ENCODE data around the gene JAKMIP3.

The JAKMIP3 gene

DNA sequence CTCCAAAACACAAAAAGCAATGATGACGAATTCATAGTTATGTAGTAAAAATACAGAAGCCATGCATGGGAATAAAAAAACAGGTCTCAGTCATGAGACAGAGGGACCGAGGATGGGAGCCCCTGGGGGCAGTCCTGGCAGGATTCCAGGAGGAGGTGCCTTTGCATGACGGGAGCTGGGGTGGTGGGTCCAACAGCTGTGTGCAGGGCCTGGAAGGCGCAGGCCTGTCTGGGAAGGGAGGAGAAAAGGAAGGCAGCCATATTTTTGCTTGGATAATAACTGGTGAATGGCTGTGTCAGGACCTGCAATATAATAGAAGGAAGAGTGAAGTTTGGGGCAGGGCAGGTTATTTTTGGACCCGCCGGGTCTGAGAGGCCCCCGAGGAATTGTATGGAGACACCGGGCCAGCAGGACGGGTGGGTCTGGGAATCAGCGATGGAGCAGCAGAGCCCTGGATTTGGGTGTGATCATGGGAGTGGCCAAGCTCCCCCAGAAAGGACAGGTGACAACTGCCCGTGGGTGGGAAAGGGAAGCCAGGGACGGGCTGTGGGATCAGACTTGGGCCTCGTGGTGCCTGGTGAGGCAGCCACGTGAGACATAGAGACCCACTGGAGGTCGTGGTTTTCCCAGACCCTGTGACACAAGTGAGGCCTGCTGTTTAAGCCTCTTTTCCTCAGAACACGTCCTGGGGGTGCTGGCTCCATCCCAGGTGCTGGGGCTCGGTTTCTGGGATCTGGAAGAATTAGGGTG, 2.9 kb upstream of the JAKMIP3 start:
- H3K27ac ChIP-seq (ENCODE audit: low read depth, low read length): no peak overlapping the region
- H3K9me2 ChIP-seq (replicated peaks; ENCODE audit: insufficient read depth, low read length): no peaks in the 10 kb centered on the region
- H3K9me3 ChIP-seq (ENCODE audit: insufficient read depth, low read length): no peaks in the 10 kb centered on the region
- TF ChIP-seq EZH2phosphoT487 (conservative IDR thresholded peaks at IDR 0.05; ENCODE audit: low read length): no peak
- TF ChIP-seq, protein P1, sequence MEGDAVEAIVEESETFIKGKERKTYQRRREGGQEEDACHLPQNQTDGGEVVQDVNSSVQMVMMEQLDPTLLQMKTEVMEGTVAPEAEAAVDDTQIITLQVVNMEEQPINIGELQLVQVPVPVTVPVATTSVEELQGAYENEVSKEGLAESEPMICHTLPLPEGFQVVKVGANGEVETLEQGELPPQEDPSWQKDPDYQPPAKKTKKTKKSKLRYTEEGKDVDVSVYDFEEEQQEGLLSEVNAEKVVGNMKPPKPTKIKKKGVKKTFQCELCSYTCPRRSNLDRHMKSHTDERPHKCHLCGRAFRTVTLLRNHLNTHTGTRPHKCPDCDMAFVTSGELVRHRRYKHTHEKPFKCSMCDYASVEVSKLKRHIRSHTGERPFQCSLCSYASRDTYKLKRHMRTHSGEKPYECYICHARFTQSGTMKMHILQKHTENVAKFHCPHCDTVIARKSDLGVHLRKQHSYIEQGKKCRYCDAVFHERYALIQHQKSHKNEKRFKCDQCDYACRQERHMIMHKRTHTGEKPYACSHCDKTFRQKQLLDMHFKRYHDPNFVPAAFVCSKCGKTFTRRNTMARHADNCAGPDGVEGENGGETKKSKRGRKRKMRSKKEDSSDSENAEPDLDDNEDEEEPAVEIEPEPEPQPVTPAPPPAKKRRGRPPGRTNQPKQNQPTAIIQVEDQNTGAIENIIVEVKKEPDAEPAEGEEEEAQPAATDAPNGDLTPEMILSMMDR (IDR thresholded peaks at IDR 0.05; ENCODE audit: insufficient read depth, low read length, poor library complexity, severe bottlenecking): no peak
- no peak overlapping the region for H2AFZ ChIP-seq (ENCODE audit: low read depth, low read length, severe bottlenecking)
- no peak overlapping the region for H3K9ac ChIP-seq (ENCODE audit: low read length)
- H3K27me3 ChIP-seq (ENCODE audit: low read length): no peaks in the 10 kb centered on the region
- H3F3A ChIP-seq (ENCODE audit: insufficient read depth): no peaks in the 10 kb centered on the region
- H3K4me2 ChIP-seq (ENCODE audit: low read depth, low read length, poor library complexity, severe bottlenecking): no peak overlapping the region
- no peaks in the 10 kb centered on the region for H4K20me1 ChIP-seq (ENCODE audit: low read depth, low read length)
- H3K4me3 ChIP-seq (ENCODE audit: insufficient read depth, low read length, poor library complexity, severe bottlenecking): no peak overlapping the region
- H3K36me3 ChIP-seq (ENCODE audit: low read length): no peaks in the 10 kb centered on the region
- H3K79me2 ChIP-seq (ENCODE audit: insufficient read depth, low read length): no peaks in the 10 kb centered on the region

DNA sequence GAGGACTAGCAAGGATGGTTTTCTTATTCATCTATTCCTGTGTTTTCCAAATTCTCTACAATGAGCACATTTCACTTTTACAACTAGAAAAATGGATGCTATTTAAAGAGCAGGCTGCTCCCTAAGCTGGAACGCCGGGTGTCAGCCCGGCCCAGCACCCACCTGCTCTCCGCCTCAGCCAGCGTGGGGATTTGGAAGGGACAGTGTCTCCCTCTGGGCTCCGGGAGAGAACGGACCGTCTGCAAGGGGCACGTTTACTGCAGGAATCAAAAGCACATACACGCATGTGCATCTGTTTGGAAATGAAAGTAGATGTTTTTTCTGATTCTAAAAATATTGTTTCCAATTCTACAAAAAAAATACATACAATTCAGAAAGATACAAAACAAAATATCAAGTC, 2.3 kb upstream of the JAKMIP3 start:
- Histone ChIP-seq H3K9me2 (replicated peaks; ENCODE audit: insufficient read depth, low read length) (no peaks in the 10 kb centered on the region), H4K20me1 (ENCODE audit: low read depth, low read length) (no peaks in the 10 kb centered on the region), H3K9me3 (ENCODE audit: insufficient read depth, low read length) (no peaks in the 10 kb centered on the region), H3K27ac (ENCODE audit: low read depth, low read length) (no peak overlapping the region), H3K4me3 (ENCODE audit: insufficient read depth, low read length, poor library complexity, severe bottlenecking) (no peak overlapping the region), H3K36me3 (ENCODE audit: low read length) (no peaks in the 10 kb centered on the region), H2AFZ (ENCODE audit: low read depth, low read length, severe bottlenecking) (no peak overlapping the region), H3K4me2 (ENCODE audit: low read depth, low read length, poor library complexity, severe bottlenecking) (no peak overlapping the region), H3K79me2 (ENCODE audit: insufficient read depth, low read length) (no peaks in the 10 kb centered on the region), H3K9ac (ENCODE audit: low read length) (no peak overlapping the region), H3K27me3 (ENCODE audit: low read length) (no peaks in the 10 kb centered on the region), H3F3A (ENCODE audit: insufficient read depth) (no peaks in the 10 kb centered on the region)
- TF ChIP-seq, protein P1 (IDR thresholded peaks at IDR 0.05; ENCODE audit: insufficient read depth, low read length, poor library complexity, severe bottlenecking): no peak
- no peak for TF ChIP-seq EZH2phosphoT487 (conservative IDR thresholded peaks at IDR 0.05; ENCODE audit: low read length)

DNA sequence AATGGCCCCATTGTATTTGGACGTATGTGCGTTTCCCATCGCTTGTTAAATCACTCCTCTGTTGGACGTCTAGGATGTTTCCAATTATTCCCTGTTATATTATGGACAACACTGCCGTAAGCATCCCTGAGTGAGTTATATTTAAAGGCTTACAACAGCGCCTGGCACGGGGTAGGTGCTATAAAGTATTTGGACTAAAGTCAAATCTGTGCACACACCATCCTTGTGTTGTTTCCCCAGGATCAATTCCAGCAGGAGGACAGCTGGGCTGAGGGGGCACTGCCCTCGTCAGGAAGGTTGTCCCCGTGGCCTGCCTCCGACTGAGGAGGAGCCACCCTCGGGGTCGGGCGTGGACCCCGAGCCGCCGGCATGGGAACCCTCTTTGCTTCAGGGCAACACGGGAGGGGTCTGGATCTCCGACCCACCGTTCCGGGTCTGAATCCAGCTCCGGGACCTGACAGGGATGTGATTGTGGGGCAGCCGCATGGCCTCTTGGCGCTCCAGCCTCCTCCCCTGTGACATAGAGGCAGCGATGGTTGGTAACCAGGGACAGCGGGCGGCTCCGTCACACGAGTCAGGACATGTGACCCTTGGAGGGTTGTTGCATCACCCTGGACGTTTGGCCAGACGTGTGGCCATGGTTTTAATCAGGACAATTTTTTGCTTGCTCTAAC, 1.5 kb upstream of the JAKMIP3 start:
- no peaks in the 10 kb centered on the region for H3K79me2 ChIP-seq (ENCODE audit: insufficient read depth, low read length)
- H3K27me3 ChIP-seq (ENCODE audit: low read length): no peaks in the 10 kb centered on the region
- H3K36me3 ChIP-seq (ENCODE audit: low read length): no peaks in the 10 kb centered on the region
- H4K20me1 ChIP-seq (ENCODE audit: low read depth, low read length): no peaks in the 10 kb centered on the region
- H3F3A ChIP-seq (ENCODE audit: insufficient read depth): no peaks in the 10 kb centered on the region
- no peak overlapping the region for H3K27ac ChIP-seq (ENCODE audit: low read depth, low read length)
- H3K9ac ChIP-seq (ENCODE audit: low read length): no peak overlapping the region
- H2AFZ ChIP-seq (ENCODE audit: low read depth, low read length, severe bottlenecking): no peak overlapping the region
- H3K9me2 ChIP-seq (replicated peaks; ENCODE audit: insufficient read depth, low read length): no peaks in the 10 kb centered on the region
- no peak for TF ChIP-seq EZH2phosphoT487 (conservative IDR thresholded peaks at IDR 0.05; ENCODE audit: low read length)
- TF ChIP-seq, protein P1 (IDR thresholded peaks at IDR 0.05; ENCODE audit: insufficient read depth, low read length, poor library complexity, severe bottlenecking): no peak
- H3K4me2 ChIP-seq (ENCODE audit: low read depth, low read length, poor library complexity, severe bottlenecking): no peak overlapping the region
- no peaks in the 10 kb centered on the region for H3K9me3 ChIP-seq (ENCODE audit: insufficient read depth, low read length)
- no peak overlapping the region for H3K4me3 ChIP-seq (ENCODE audit: insufficient read depth, low read length, poor library complexity, severe bottlenecking)
